ENCODE results near the gene TMED8.

The TMED8 gene

GRCh38 chr14:77325746-77326094 is 51.2 kb downstream of the TMED8 start:
- Histone ChIP-seq H3K4me3 (no peak overlapping the region), H3K4me1 (peaks cover 0 to 7% (median 3%) of the 10 kb centered on the region in 4 donors), H3K27me3 (no peaks in the 10 kb centered on the region), H3K36me3 (peaks cover 0 to 4% (median 0%) of the 10 kb centered on the region in 3 donors), H3K9me3 (no peaks in the 10 kb centered on the region), H3K27ac (no peak overlapping the region)
- no peak for DNase-seq
- no peak for TF ChIP-seq CTCF (IDR thresholded peaks at IDR 0.05)
- intact Hi-C loops (cut with DNase I; ENCODE audit: low total_unique reads), result no loop called here

DNA sequence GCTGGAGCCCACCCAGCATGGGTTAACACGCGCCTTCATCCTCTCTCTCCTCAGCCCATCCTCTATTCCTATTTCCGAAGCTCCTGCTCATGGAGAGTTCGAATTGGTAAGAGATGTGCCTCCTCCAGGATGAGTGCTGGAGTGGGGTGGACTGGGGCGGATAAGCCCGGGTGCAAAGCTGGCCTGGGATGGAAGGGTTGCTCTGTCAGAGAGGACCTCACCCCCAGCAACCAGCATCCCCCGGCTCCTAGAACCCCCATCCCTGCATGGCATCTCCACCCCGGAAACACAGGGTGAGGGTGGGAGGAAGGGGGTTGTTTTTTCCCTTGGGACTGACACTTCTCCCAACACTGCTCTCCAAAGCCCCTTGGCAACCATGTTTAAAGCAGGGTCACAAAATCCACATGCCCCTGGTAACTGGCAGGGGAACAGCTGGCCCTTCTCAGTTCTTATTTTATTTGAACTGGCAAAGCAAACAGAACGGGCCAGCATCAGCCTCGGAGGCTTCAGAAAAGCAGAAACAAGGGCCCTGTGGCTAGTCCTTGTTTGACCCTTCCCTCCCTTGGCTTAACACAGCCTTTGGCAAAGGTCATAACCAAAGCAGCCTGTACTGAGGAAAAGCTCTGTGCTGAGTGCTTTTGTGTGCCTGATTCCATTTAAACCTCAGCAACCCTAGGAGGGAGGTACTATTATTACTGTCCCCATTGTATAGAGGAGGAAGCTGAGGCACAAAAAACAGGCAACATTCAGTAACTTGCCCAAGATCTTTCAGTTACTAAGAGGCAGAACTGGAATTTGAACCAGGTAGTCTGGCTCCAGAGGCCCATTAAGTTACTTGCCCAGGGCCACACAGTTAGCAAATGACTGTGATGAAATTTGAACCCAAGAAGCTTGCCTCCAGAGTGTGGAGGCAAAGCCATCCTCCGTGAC is 51.8 kb downstream of the TMED8 start:
- H3K9me3 ChIP-seq, result no peaks in the 10 kb centered on the region
- TF ChIP-seq CTCF (IDR thresholded peaks at IDR 0.05), result no peak
- H3K36me3 ChIP-seq, result peaks cover 0 to 4% (median 0%) of the 10 kb centered on the region in 3 donors
- H3K4me3 ChIP-seq, result no peak overlapping the region
- intact Hi-C loops (cut with DNase I; ENCODE audit: low total_unique reads), result no loop called here
- H3K4me1 ChIP-seq, result peaks cover 0 to 7% (median 3%) of the 10 kb centered on the region in 4 donors
- H3K27me3 ChIP-seq, result no peaks in the 10 kb centered on the region
- no peak for DNase-seq
- no peak overlapping the region for H3K27ac ChIP-seq

DNA sequence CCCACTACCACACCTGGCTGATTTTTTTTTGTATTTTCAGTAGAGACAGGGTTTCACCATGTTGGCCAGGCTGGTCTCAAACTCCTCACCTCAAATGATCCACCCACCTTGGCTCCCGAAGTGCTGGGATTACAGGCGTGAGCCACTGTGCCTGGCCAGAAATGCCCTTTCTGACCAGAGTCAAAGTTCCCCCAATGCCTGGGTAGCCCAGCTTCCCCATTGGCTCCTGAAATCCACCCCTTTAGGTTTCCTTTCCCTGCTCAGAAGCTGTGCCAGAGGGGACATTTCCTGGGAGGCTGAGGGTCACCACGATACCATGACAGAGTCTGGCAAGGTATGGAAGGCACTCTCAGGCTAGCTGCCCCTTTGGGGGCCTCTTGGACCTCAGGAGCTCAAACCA is 52.6 kb downstream of the TMED8 start:
- no peak for TF ChIP-seq CTCF (IDR thresholded peaks at IDR 0.05)
- no peak for DNase-seq
- Histone ChIP-seq H3K27ac (no peak overlapping the region), H3K9me3 (no peaks in the 10 kb centered on the region), H3K4me3 (no peak overlapping the region), H3K36me3 (peaks cover 0 to 4% (median 0%) of the 10 kb centered on the region in 3 donors), H3K4me1 (peaks cover 0 to 14% (median 10%) of the 10 kb centered on the region in 4 donors), H3K27me3 (no peaks in the 10 kb centered on the region)
- intact Hi-C loops (cut with DNase I; ENCODE audit: low total_unique reads), result no loop called here

DNA sequence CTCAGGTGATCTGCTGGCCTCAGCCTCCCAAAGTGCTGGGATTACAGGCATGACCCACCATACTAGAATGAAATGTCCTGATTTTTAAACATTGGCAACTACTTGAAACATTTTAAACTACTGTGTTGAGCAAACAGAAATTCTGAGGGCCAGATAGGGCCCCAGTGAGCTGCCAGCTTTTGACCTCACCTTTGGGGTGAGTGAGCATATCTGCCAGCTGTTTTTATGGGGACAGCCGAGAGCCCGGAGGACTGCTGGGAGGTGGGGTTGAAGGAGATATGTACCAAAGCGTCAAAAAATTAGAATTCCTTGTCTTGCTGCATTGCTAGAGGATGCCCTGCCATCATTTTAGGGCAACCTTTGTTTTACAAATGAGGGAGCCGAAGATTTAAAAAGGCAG is 53.3 kb downstream of the TMED8 start:
- DNase-seq, result no peak
- intact Hi-C loops (cut with DNase I; ENCODE audit: low total_unique reads), result loop anchor here (2.0 kb wide), 1 partner anchor 53 kb away; the partner anchor contains the start of genes SAMD15 and TMED8
- Histone ChIP-seq H3K36me3 (peaks cover 0 to 4% (median 0%) of the 10 kb centered on the region in 3 donors), H3K9me3 (no peaks in the 10 kb centered on the region), H3K27ac (no peak overlapping the region), H3K4me1 (peaks cover 0 to 16% (median 11%) of the 10 kb centered on the region in 4 donors), H3K27me3 (no peaks in the 10 kb centered on the region), H3K4me3 (no peak overlapping the region)
- no peak for TF ChIP-seq CTCF (IDR thresholded peaks at IDR 0.05)

DNA sequence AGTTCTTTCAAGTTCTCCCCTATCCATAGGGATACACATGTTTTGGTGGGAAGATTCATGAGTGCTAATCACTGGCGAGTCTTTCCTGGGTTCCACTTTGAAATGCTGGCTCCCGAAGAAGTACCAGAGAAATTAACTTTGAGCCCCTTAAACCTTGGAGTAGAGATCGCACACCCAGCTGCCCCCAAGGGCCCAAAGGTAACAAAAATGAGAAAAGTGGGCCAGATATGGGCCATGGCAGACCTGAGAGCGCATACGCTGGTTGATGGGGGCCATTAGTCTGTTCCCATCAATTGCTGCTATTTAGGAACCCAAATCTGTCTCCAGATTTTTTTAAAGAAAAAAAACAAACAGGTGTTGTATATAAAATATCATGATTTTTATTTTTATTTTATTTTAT is 53.9 kb downstream of the TMED8 start:
- H3K36me3 ChIP-seq, result peaks cover 0 to 4% (median 0%) of the 10 kb centered on the region in 3 donors
- TF ChIP-seq CTCF (IDR thresholded peaks at IDR 0.05), result no peak
- no peaks in the 10 kb centered on the region for H3K27me3 ChIP-seq
- peaks cover 0 to 16% (median 12%) of the 10 kb centered on the region in 4 donors for H3K4me1 ChIP-seq
- H3K4me3 ChIP-seq, result no peak overlapping the region
- DNase-seq, result no peak
- H3K27ac ChIP-seq, result no peak overlapping the region
- intact Hi-C loops (cut with DNase I; ENCODE audit: low total_unique reads), result loop anchor here (2.0 kb wide), 1 partner anchor 54 kb away; the partner anchor contains the start of genes SAMD15 and TMED8
- no peaks in the 10 kb centered on the region for H3K9me3 ChIP-seq
